Measurements from ENCODE around the gene LRRC8D. TPM values are rescaled to one million over a fixed set of nuclear protein-coding genes. Genes with fewer than 3 reads are reported as not detected.

Gene LRRC8D
- total and polyA plus RNA-seq, 9 of the 15 experiments (the other 6 are each of a cell fraction or from before 2014, with no cell fraction given): 3.4 to 53.9 (median 15.9) TPM

- 0 out of 2 replicates have a peak, but pooled peaks have one; percentile 14 for TF ChIP-seq GATAD2A (IDR thresholded peaks at IDR 0.05)
- TF ChIP-seq RAD21 (CRISPR knock-in tag; conservative IDR thresholded peaks at IDR 0.05 in 1 of 2, IDR thresholded peaks at IDR 0.05 in 1 of 2): no peak
- no peak for TF ChIP-seq RNF219 (CRISPR knock-in tag; IDR thresholded peaks at IDR 0.05)
- no peak for TF ChIP-seq TEAD4 (IDR thresholded peaks at IDR 0.05; ENCODE audit: low read length)
- TF ChIP-seq TEAD4 (CRISPR knock-in tag; IDR thresholded peaks at IDR 0.05; ENCODE audit: borderline replicate concordance): no peak
- TF ChIP-seq BDP1 (IDR thresholded peaks at IDR 0.05; ENCODE audit: insufficient read depth, insufficient read length): no peak
- 0 out of 2 replicates have a peak, but pooled peaks have one; percentile 28 for TF ChIP-seq NCOA1 (IDR thresholded peaks at IDR 0.05; ENCODE audit: low read depth)
- TF ChIP-seq MAFF (IDR thresholded peaks at IDR 0.05; ENCODE audit: low read length): peak; percentile 89
- no peak for TF ChIP-seq ZNF354B (CRISPR knock-in tag; IDR thresholded peaks at IDR 0.05)
- TF ChIP-seq ID3 (CRISPR knock-in tag; IDR thresholded peaks at IDR 0.05): no peak
- TF ChIP-seq ID3 (tag; IDR thresholded peaks at IDR 0.05): peak; percentile 39; the same call in 1 of the 2 replicates
- TF ChIP-seq SOX6 (IDR thresholded peaks at IDR 0.05): 0 out of 2 replicates have a peak, but pooled peaks have one; percentile 21
- TF ChIP-seq ZKSCAN8 (CRISPR knock-in tag; IDR thresholded peaks at IDR 0.05): 0 out of 2 replicates have a peak, but pooled peaks have one; percentile 61
- TF ChIP-seq FOSL1 (tag; conservative IDR thresholded peaks at IDR 0.05): peak; percentile 94
- no peak for TF ChIP-seq NR2C2 (CRISPR knock-in tag; IDR thresholded peaks at IDR 0.05)
- peak; percentile 48; the same call in 1 of the 2 replicates for TF ChIP-seq NR2C2 (tag; IDR thresholded peaks at IDR 0.05)
- peak; percentile 16; the same call in 1 of the 2 replicates for TF ChIP-seq ZNF75A (CRISPR knock-in tag; IDR thresholded peaks at IDR 0.05)
- no peak for TF ChIP-seq CEBPZ (IDR thresholded peaks at IDR 0.05; ENCODE audit: borderline replicate concordance, low read depth, low read length)
- peak; percentile 73; the same call in 1 of the 2 replicates for TF ChIP-seq ZNF311 (CRISPR knock-in tag; IDR thresholded peaks at IDR 0.05)
- TF ChIP-seq ELF4 (CRISPR knock-in tag; IDR thresholded peaks at IDR 0.05): no peak
- TF ChIP-seq TEAD1 (CRISPR knock-in tag; IDR thresholded peaks at IDR 0.05): 0 out of 4 replicates have a peak, but pooled peaks of 1 of the 2 experiments have one; percentile 16
- no peak for TF ChIP-seq CEBPG (CRISPR knock-in tag; IDR thresholded peaks at IDR 0.05)
- TF ChIP-seq CEBPG (tag; conservative IDR thresholded peaks at IDR 0.05 in 1 of 2, IDR thresholded peaks at IDR 0.05 in 1 of 2): no peak
- TF ChIP-seq CTBP1 (IDR thresholded peaks at IDR 0.05; ENCODE audit: borderline replicate concordance): peak; percentile 75; the same call in 1 of the 2 replicates
- TF ChIP-seq CHCHD3 (CRISPR knock-in tag; IDR thresholded peaks at IDR 0.05): no peak
Observed at GRCh38 chr1:89890085-89890752, 69.4 kb downstream of the LRRC8D start (continued).
